HEK293 (cell line): ENCODE data around the gene FOXO3.

Experiments
- CTCF ChIA-PET: fragments of 350-600 bp; formaldehyde crosslinking; extraction: SDS; loops from one replicate; lab custom pipeline; 2021; ENCODE audit warnings: antibody characterized with exemption; lab: Yijun Ruan, JAX
- POLR2A ChIA-PET: fragments of 300-600 bp; formaldehyde crosslinking; extraction: SDS; loops from one replicate; lab custom pipeline; 2020; ENCODE audit warnings: antibody characterized with exemption, inconsistent platforms; lab: Yijun Ruan, JAX
- H3K27ac ChIP-seq: fragments of 200-500 bp; sonication (Bioruptor generic); 2 replicates; pipeline ENCODE4 v1.5.1; 2014; ENCODE audit warnings: low read depth, low read length, control low read depth, inconsistent platforms; ENCODE audit errors: extremely low read depth
- H3K36me3 ChIP-seq, 2 experiments: fragments of 200-500 bp in 1 of 2; sonication (Bioruptor generic) in 1 of 2; 1 replicate in 1 of 2; 2 replicates in 1 of 2; pipeline ENCODE4 v1.5.1; 2014 to 2017; ENCODE audit warnings: inconsistent platforms in 2 of 2, low read length in 2 of 2; ENCODE audit not compliant: control insufficient read depth in 2 of 2, insufficient read depth in 1 of 2
- H3K4me1 ChIP-seq: fragments of 200-500 bp; sonication (Bioruptor generic); 2 replicates; pipeline ENCODE4 v1.5.1; 2014; ENCODE audit warnings: mild to moderate bottlenecking, low read length, inconsistent platforms; ENCODE audit not compliant: control insufficient read depth, insufficient read depth
- H3K4me3 ChIP-seq: 2 replicates; pipeline ENCODE4 v1.5.1; 2011; ENCODE audit warnings: low read depth, mild to moderate bottlenecking, control low read depth, low read length, moderate library complexity
- H3K9me3 ChIP-seq: fragments of 200-500 bp; sonication (Bioruptor generic); 2 replicates; pipeline ENCODE4 v1.5.1; 2014; ENCODE audit warnings: low read depth, low read length, inconsistent platforms; ENCODE audit not compliant: control insufficient read depth, insufficient read depth
- HOXA7 ChIP-seq: sonication (generic); formaldehyde crosslinking; IDR thresholded peaks from 2 replicates; pipeline ENCODE4 v1.8.1; 2022; ENCODE audit warnings: missing genetic modification reagents, borderline replicate concordance
- IKZF3 ChIP-seq: fragments of 450-650 bp; IDR thresholded peaks from 2 replicates; pipeline ENCODE4 v1.5.0; 2018; ENCODE audit warnings: missing biosample characterization, mild to moderate bottlenecking, missing genetic modification characterization, moderate library complexity
- KLF1 ChIP-seq: fragments of 450-650 bp; formaldehyde crosslinking; IDR thresholded peaks from 2 replicates; pipeline ENCODE4 v1.5.1; 2016; ENCODE audit warnings: missing biosample characterization, missing genetic modification characterization
- KLF17 ChIP-seq: fragments of 450-650 bp; formaldehyde crosslinking; IDR thresholded peaks from 2 replicates; pipeline ENCODE4 v1.5.1; 2016; ENCODE audit warnings: missing biosample characterization, missing genetic modification characterization
- KLF7 ChIP-seq: fragments of 450-650 bp; formaldehyde crosslinking; IDR thresholded peaks from 2 replicates; pipeline ENCODE4 v1.5.1; 2016; ENCODE audit warnings: missing biosample characterization, missing genetic modification characterization, borderline replicate concordance
- RBAK ChIP-seq: fragments of 450-650 bp; formaldehyde crosslinking; IDR thresholded peaks from 2 replicates; pipeline ENCODE4 v1.5.1; 2016; ENCODE audit warnings: missing biosample characterization, missing genetic modification characterization
- SALL2 ChIP-seq: fragments of 450-650 bp; formaldehyde crosslinking; IDR thresholded peaks from 2 replicates; pipeline ENCODE4 v1.5.0; 2017; ENCODE audit warnings: missing biosample characterization, mild to moderate bottlenecking, missing genetic modification characterization, borderline replicate concordance
- SETDB1 ChIP-seq: IDR thresholded peaks from one replicate; pipeline ENCODE4 v1.6.1; 2017; ENCODE audit warnings: mild to moderate bottlenecking, low read length, moderate library complexity, mixed read lengths; ENCODE audit not compliant: insufficient read length
- SP3 ChIP-seq: fragments of 450-650 bp; formaldehyde crosslinking; IDR thresholded peaks from 2 replicates; pipeline ENCODE4 v1.5.1; 2016; ENCODE audit warnings: missing biosample characterization, missing genetic modification characterization
- TSHZ1 ChIP-seq: fragments of 450-650 bp; formaldehyde crosslinking; IDR thresholded peaks from 2 replicates; pipeline ENCODE4 v1.5.1; 2016; ENCODE audit warnings: missing biosample characterization, missing genetic modification characterization, borderline replicate concordance
- ZBTB49 ChIP-seq: fragments of 450-650 bp; formaldehyde crosslinking; IDR thresholded peaks from 2 replicates; pipeline ENCODE4 v1.5.1; 2016; ENCODE audit warnings: missing biosample characterization, missing genetic modification characterization, low read depth
- ZBTB6 ChIP-seq: fragments of 450-650 bp; formaldehyde crosslinking; IDR thresholded peaks from 2 replicates; pipeline ENCODE4 v1.5.1; 2017; ENCODE audit warnings: missing biosample characterization, missing genetic modification characterization
- ZNF148 ChIP-seq: fragments of 450-650 bp; formaldehyde crosslinking; IDR thresholded peaks from 2 replicates; pipeline ENCODE4 v1.5.0; 2017; ENCODE audit warnings: missing biosample characterization, missing genetic modification characterization, borderline replicate concordance
- ZNF211 ChIP-seq: fragments of 450-650 bp; formaldehyde crosslinking; IDR thresholded peaks from 2 replicates; pipeline ENCODE4 v1.5.1; 2016; ENCODE audit warnings: low read depth, missing biosample characterization, missing genetic modification characterization
- ZNF391 ChIP-seq: fragments of 450-650 bp; formaldehyde crosslinking; IDR thresholded peaks from 2 replicates; pipeline ENCODE4 v1.5.1; 2016; ENCODE audit warnings: low read depth, missing biosample characterization, missing genetic modification characterization, borderline replicate concordance
- ZNF398 ChIP-seq: fragments of 450-650 bp; formaldehyde crosslinking; IDR thresholded peaks from 2 replicates; pipeline ENCODE4 v1.5.1; 2017; ENCODE audit warnings: missing biosample characterization, missing genetic modification characterization
- ZNF423 ChIP-seq: fragments of 450-650 bp; formaldehyde crosslinking; IDR thresholded peaks from 2 replicates; pipeline ENCODE4 v1.5.1; 2016; ENCODE audit warnings: missing biosample characterization, missing genetic modification characterization
- ZNF544 ChIP-seq: fragments of 450-650 bp; formaldehyde crosslinking; IDR thresholded peaks from 2 replicates; pipeline ENCODE4 v1.5.0; 2017; ENCODE audit warnings: missing biosample characterization, missing genetic modification characterization
- ZNF555 ChIP-seq: fragments of 450-650 bp; formaldehyde crosslinking; conservative IDR thresholded peaks from 2 replicates; pipeline ENCODE4 v1.5.1; 2017; ENCODE audit warnings: missing biosample characterization, mild to moderate bottlenecking, missing genetic modification characterization, inconsistent platforms
- ZNF654 ChIP-seq: fragments of 450-650 bp; formaldehyde crosslinking; IDR thresholded peaks from 2 replicates; pipeline ENCODE4 v1.5.1; 2016; ENCODE audit warnings: low read depth, missing biosample characterization, missing genetic modification characterization
- ZNF658 ChIP-seq: fragments of 450-650 bp; formaldehyde crosslinking; IDR thresholded peaks from 2 replicates; pipeline ENCODE4; 2016; ENCODE audit warnings: missing biosample characterization, missing genetic modification characterization
- ZNF670 ChIP-seq: fragments of 450-650 bp; formaldehyde crosslinking; IDR thresholded peaks from 2 replicates; pipeline ENCODE4 v1.5.1; 2016; ENCODE audit warnings: missing biosample characterization, missing genetic modification characterization, low read depth
- ZNF747 ChIP-seq: fragments of 450-650 bp; formaldehyde crosslinking; IDR thresholded peaks from 2 replicates; pipeline ENCODE4 v1.5.1; 2016; ENCODE audit warnings: missing biosample characterization, missing genetic modification characterization

The FOXO3 gene

GRCh38 chr6:108711071-108711470 lies 150.4 kb downstream of the FOXO3 start:
- Histone ChIP-seq H3K9me3 (no peaks in the 10 kb centered on the region), H3K4me3 (no peak overlapping the region), H3K4me1 (peaks cover 5% of the 10 kb centered on the region; the same call in 1 of the 2 replicates), H3K27ac (no peak overlapping the region), H3K36me3 (no peaks in the 10 kb centered on the region)
- TF ChIP-seq ZNF658 (tag by site-specific recombination) (no peak), ZBTB49 (tag by site-specific recombination) (no peak), ZNF670 (tag by site-specific recombination) (no peak), TSHZ1 (no peak), KLF17 (tag by site-specific recombination) (no peak), SETDB1 (no peak), SALL2 (tag by site-specific recombination) (no peak), KLF1 (tag by site-specific recombination) (no peak), ZNF423 (no peak), ZNF654 (tag by site-specific recombination) (no peak), ZNF747 (tag by site-specific recombination) (no peak), ZNF555 (tag by site-specific recombination) (no peak), ZNF544 (tag by site-specific recombination) (no peak)
- POLR2A ChIA-PET, result interaction anchor here (0.7 kb wide), 1 partner anchor 23 kb away, joined by 3 read pairs; no protein-coding TSS in a partner anchor
- CTCF ChIA-PET, result interaction anchor here (0.7 kb wide), 1 partner anchor 140 kb away, joined by 3 read pairs; no protein-coding TSS in a partner anchor

GRCh38 chr6:108711826-108712225 lies 151.1 kb downstream of the FOXO3 start:
- ChIA-PET POLR2A (no interaction called here), CTCF (no interaction called here)
- no peaks in the 10 kb centered on the region for H3K36me3 ChIP-seq
- H3K4me1 ChIP-seq, result peaks cover 5% of the 10 kb centered on the region; the same call in 1 of the 2 replicates
- H3K27ac ChIP-seq, result no peak overlapping the region
- H3K9me3 ChIP-seq, result no peaks in the 10 kb centered on the region
- H3K4me3 ChIP-seq, result no peak overlapping the region
- TF ChIP-seq ZNF747 (tag by site-specific recombination) (no peak), KLF7 (no peak), ZNF211 (no peak), ZNF148 (tag by site-specific recombination) (no peak), IKZF3 (tag by site-specific recombination) (no peak), HOXA7 (CRISPR knock-in tag) (no peak), ZNF391 (tag by site-specific recombination) (no peak), SP3 (tag by site-specific recombination) (no peak), RBAK (no peak), ZNF398 (tag by site-specific recombination) (no peak), ZBTB6 (no peak)
